Measurements from ENCODE around the gene AMZ1. TPM values are rescaled to one million over a fixed set of nuclear protein-coding genes. Genes with fewer than 3 reads are reported as not detected.
"Not testable (repeated sequence)": the region's sequence is repeated elsewhere in the genome, so short reads cannot be mapped to it uniquely, and the experiment has no call there.

AMZ1 gene
- total RNA-seq, 1 donor from 2014 or later: 0.16 TPM

- no peak for DNase-seq (ENCODE audit: low spot score)
Observed at GRCh38 chr7:2689951-2690705, 2.1 kb downstream of the AMZ1 start.

GRCh38 chr7:2691011-2691707 lies 3.2 kb downstream of the AMZ1 start:
- no peak for DNase-seq (ENCODE audit: low spot score)

GRCh38 chr7:2691932-2692439 lies 4.0 kb downstream of the AMZ1 start:
- DNase-seq (ENCODE audit: low spot score): not testable (repeated sequence)

GRCh38 chr7:2692543-2692942 lies 4.5 kb downstream of the AMZ1 start:
- DNase-seq (ENCODE audit: low spot score): no peak

GRCh38 chr7:2693420-2694121 lies 5.6 kb downstream of the AMZ1 start:
- not testable (repeated sequence) for DNase-seq (ENCODE audit: low spot score)

- not testable (repeated sequence) for DNase-seq (ENCODE audit: low spot score)
Observed at GRCh38 chr7:2694122-2694436, 6.1 kb downstream of the AMZ1 start.

GRCh38 chr7:2698581-2699288 lies 10.7 kb downstream of the AMZ1 start:
- DNase-seq (ENCODE audit: low spot score): no peak

- no peak for DNase-seq (ENCODE audit: low spot score)
Observed at GRCh38 chr7:2699289-2699620, 11.3 kb downstream of the AMZ1 start.

GRCh38 chr7:2700141-2700850 lies 12.3 kb downstream of the AMZ1 start:
- DNase-seq (ENCODE audit: low spot score): no peak

GRCh38 chr7:2701424-2701823 lies 13.4 kb downstream of the AMZ1 start:
- no peak for DNase-seq (ENCODE audit: low spot score)

GRCh38 chr7:2701832-2702593 lies 14.0 kb downstream of the AMZ1 start:
- DNase-seq (ENCODE audit: low spot score): no peak

GRCh38 chr7:2702594-2702957 lies 14.6 kb downstream of the AMZ1 start:
- DNase-seq (ENCODE audit: low spot score): no peak

- DNase-seq (ENCODE audit: low spot score): no peak
Observed at GRCh38 chr7:2705371-2706096, 17.5 kb downstream of the AMZ1 start.

- no peak for DNase-seq (ENCODE audit: low spot score)
Observed at GRCh38 chr7:2706685-2707126, 18.7 kb downstream of the AMZ1 start.

- no peak for DNase-seq (ENCODE audit: low spot score)
Observed at GRCh38 chr7:2707481-2707880, 19.5 kb downstream of the AMZ1 start.

- no peak for DNase-seq (ENCODE audit: low spot score)
Observed at GRCh38 chr7:2708041-2708440, 20.0 kb downstream of the AMZ1 start.

- DNase-seq (ENCODE audit: low spot score): no peak
Observed at GRCh38 chr7:2708547-2709310, 20.7 kb downstream of the AMZ1 start.

- DNase-seq (ENCODE audit: low spot score): no peak
Observed at GRCh38 chr7:2709553-2710285, 21.7 kb downstream of the AMZ1 start.
